Keratinocyte (primary cell): ENCODE results near the gene TPM3. TPM values are rescaled to one million over a fixed set of nuclear protein-coding genes. Genes with fewer than 3 reads are reported as not detected.

Source experiments
- DNase-seq: peaks from one replicate; pipeline ENCODE4 v3.0.0-alpha.2; 2011; ENCODE audit warnings: low read depth, missing footprints, low spot score
- FAIRE-seq: peaks from 2 replicates; lab custom pipeline; 2011; peaks lifted over from hg19 to GRCh38; lab: Jason Lieb, UNC
- H2AFZ ChIP-seq: 2 replicates; pipeline ENCODE4 v1.6.0; 2012; ENCODE audit warnings: low read length, control low read depth, inconsistent platforms; ENCODE audit not compliant: control insufficient read depth
- H3K27ac ChIP-seq: 2 replicates; pipeline ENCODE4 v1.5.1; 2011; ENCODE audit warnings: low read length; ENCODE audit not compliant: control insufficient read depth, insufficient read depth
- H3K27me3 ChIP-seq: 3 replicates; pipeline ENCODE4 v1.6.0; 2011; ENCODE audit warnings: low read length; ENCODE audit not compliant: control insufficient read depth, insufficient read depth; ENCODE audit errors: extremely low read depth
- H3K36me3 ChIP-seq, 2 experiments: 2 replicates in 1 of 2; 3 replicates in 1 of 2; pipeline ENCODE4 v1.5.1; 2011; ENCODE audit warnings: low read length in 2 of 2, mild to moderate bottlenecking in 1 of 2; ENCODE audit not compliant: control insufficient read depth in 2 of 2, insufficient read depth in 2 of 2; ENCODE audit errors: extremely low read depth in 1 of 2
- H3K4me1 ChIP-seq: 3 replicates; pipeline ENCODE4 v1.5.1; 2011; ENCODE audit warnings: low read length; ENCODE audit not compliant: control insufficient read depth, insufficient read depth; ENCODE audit errors: extremely low read depth
- H3K4me2 ChIP-seq: 3 replicates; pipeline ENCODE4 v1.6.0; 2011; ENCODE audit warnings: low read depth, low read length; ENCODE audit not compliant: control insufficient read depth, insufficient read depth; ENCODE audit errors: extremely low read depth
- H3K4me3 ChIP-seq, 3 experiments: fragments of 200-600 bp in 1 of 3; sonication (generic) in 1 of 3; 2 replicates in 2 of 3; 3 replicates in 1 of 3; pipeline ENCODE4 v1.5.1; 2011 to 2016; ENCODE audit warnings: low read length in 3 of 3, mild to moderate bottlenecking in 3 of 3, control low read depth in 2 of 3, inconsistent platforms in 1 of 3, low read depth in 1 of 3, mixed read lengths in 1 of 3, mixed run types in 1 of 3, moderate library complexity in 1 of 3; ENCODE audit not compliant: control insufficient read depth in 2 of 3, insufficient read depth in 2 of 3; ENCODE audit errors: extremely low read depth in 1 of 3
- H3K79me2 ChIP-seq: 2 replicates; pipeline ENCODE4 v1.6.0; 2012; ENCODE audit warnings: low read length; ENCODE audit not compliant: control insufficient read depth, insufficient read depth
- H3K9ac ChIP-seq: 3 replicates; pipeline ENCODE4 v1.6.0; 2011; ENCODE audit warnings: low read length; ENCODE audit not compliant: control insufficient read depth, insufficient read depth; ENCODE audit errors: extremely low read depth
- H3K9me1 ChIP-seq: 3 replicates; pipeline ENCODE4 v1.6.0; 2011; ENCODE audit warnings: low read length; ENCODE audit not compliant: control insufficient read depth, insufficient read depth; ENCODE audit errors: extremely low read depth
- H3K9me3 ChIP-seq: 2 replicates; pipeline ENCODE4 v1.5.1; 2012; ENCODE audit warnings: low read depth, low read length; ENCODE audit not compliant: control insufficient read depth
- H4K20me1 ChIP-seq: 3 replicates; pipeline ENCODE4 v1.6.0; 2011; ENCODE audit warnings: low read length; ENCODE audit not compliant: control insufficient read depth, insufficient read depth; ENCODE audit errors: extremely low read depth
- EZH2 ChIP-seq: IDR thresholded peaks from one replicate; pipeline ENCODE4 v1.6.1; 2012; ENCODE audit warnings: inconsistent platforms, mild to moderate bottlenecking, low read length, moderate library complexity
- dilution Hi-C: fragments of 300-500 bp; cut with MboI; formaldehyde crosslinking; loops from one replicate; pipeline ENCODE4 v1.7.0; 2020; ENCODE audit warnings: low sequenced_read_pairs; ENCODE audit not compliant: extremely low pct_ligation_motif_present
- polyA plus RNA-seq, 5 experiments: library from polyadenylated mRNA; depleted of rRNA in 3 of 5; stranded (reverse) in 3 of 5; stranded (forward) in 1 of 5; unstranded in 1 of 5; fragments of >200 nt; gene quantifications; 1 replicate in 1 of 5; 2 replicates in 3 of 5; 3 replicates in 1 of 5; pipeline versions ENCODE4 v1.2.1 to v1.2.3, GENCODE V29; 2011 to 2012; ENCODE audit warnings: missing spikeins in 2 of 5, low read depth in 1 of 5, low replicate concordance in 1 of 5
- TF ChIP-seq, protein P1 (sequence below), 3 experiments: IDR thresholded peaks in 1 of 3; conservative IDR thresholded peaks in 1 of 3; optimal IDR thresholded peaks in 1 of 3; 2 replicates in 2 of 3; 3 replicates in 1 of 3; pipeline versions ENCODE3 to v1.5.1; 2011; ENCODE audit warnings: low read length in 3 of 3, mild to moderate bottlenecking in 3 of 3, moderate library complexity in 2 of 3, control low read depth in 1 of 3, inconsistent platforms in 1 of 3; ENCODE audit not compliant: insufficient read depth in 2 of 3; ENCODE audit errors: extremely low read depth in 1 of 3

TPM3 gene
- polyA plus RNA-seq, 1 donor (not counting 4 experiments of a cell fraction or from before 2014, with no cell fraction given), result 585 TPM

DNA sequence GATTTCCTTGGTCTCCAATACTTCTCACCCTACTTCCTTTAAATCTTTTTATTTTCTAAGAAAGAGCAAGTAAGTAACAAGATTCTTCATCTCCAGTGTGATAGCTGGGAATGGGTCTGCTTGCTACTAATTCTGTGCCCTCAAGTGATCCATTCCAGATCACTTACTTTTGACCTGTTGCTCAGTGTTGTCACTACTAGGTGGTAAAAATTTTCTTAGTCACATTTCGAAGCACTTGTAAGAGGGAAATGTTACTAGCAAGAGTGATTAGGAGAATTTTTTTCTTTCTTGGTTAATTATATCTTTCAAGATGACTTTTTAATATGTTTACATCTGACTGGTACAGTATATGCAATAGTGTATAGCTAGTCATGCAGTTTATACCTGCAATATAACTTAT lies 31.0 kb upstream of the TPM3 start:
- dilution Hi-C loops, result no loop called here
- H3K27ac ChIP-seq, result no peak overlapping the region
- FAIRE-seq (no peak), DNase-seq (no peak)
- H2AFZ ChIP-seq, result no peak overlapping the region
- H3K27me3 ChIP-seq, result no peaks in the 10 kb centered on the region
- H3K79me2 ChIP-seq, result peaks cover 91% of the 10 kb centered on the region
- peaks cover 7% of the 10 kb centered on the region for H4K20me1 ChIP-seq
- peaks cover 3% of the 10 kb centered on the region for H3K9me1 ChIP-seq
- no peak for TF ChIP-seq EZH2
- peak overlapping the region in 1 of 3 experiments; percentile 2 for H3K4me3 ChIP-seq
- H3K4me1 ChIP-seq, result peaks cover 16% of the 10 kb centered on the region
- H3K9me3 ChIP-seq, result no peaks in the 10 kb centered on the region
- no peak overlapping the region for H3K9ac ChIP-seq
- H3K36me3 ChIP-seq, result peaks cover 7 to 35% of the 10 kb centered on the region in 2 experiments
- H3K4me2 ChIP-seq, result peak overlapping the region; percentile 24

DNA sequence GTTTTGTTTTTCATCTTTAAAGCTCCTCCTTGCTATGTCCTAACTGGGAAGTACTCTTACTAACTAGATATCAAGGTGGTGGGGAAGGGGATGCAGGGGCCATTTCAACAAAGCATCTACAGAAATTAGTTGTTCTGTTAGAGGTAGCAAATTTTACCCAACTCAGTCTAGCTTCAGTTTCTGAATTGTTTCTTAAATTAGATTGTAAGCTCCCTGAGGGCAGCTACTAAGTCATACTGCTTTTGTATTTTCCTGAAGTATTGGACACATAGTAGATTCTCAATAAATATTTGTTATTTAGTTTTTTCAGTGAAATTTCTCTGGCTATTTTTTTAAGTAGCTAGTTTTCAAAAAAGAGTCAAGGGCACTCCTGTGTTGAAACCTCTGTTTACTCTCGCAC lies 30.6 kb upstream of the TPM3 start:
- FAIRE-seq (no peak), DNase-seq (no peak)
- Histone ChIP-seq H4K20me1 (peaks cover 7% of the 10 kb centered on the region), H3K27me3 (no peaks in the 10 kb centered on the region), H3K4me3 (peak overlapping the region; percentile 91 to 99 (median 94)), H3K36me3 (peaks cover 7 to 33% of the 10 kb centered on the region in 2 experiments), H2AFZ (no peak overlapping the region), H3K9me3 (no peaks in the 10 kb centered on the region), H3K9ac (no peak overlapping the region), H3K4me2 (peak overlapping the region; percentile 75), H3K9me1 (peaks cover 3% of the 10 kb centered on the region), H3K79me2 (peaks cover 93% of the 10 kb centered on the region), H3K27ac (no peak overlapping the region), H3K4me1 (peaks cover 16% of the 10 kb centered on the region)
- TF ChIP-seq EZH2, result no peak
- TF ChIP-seq, protein P1, sequence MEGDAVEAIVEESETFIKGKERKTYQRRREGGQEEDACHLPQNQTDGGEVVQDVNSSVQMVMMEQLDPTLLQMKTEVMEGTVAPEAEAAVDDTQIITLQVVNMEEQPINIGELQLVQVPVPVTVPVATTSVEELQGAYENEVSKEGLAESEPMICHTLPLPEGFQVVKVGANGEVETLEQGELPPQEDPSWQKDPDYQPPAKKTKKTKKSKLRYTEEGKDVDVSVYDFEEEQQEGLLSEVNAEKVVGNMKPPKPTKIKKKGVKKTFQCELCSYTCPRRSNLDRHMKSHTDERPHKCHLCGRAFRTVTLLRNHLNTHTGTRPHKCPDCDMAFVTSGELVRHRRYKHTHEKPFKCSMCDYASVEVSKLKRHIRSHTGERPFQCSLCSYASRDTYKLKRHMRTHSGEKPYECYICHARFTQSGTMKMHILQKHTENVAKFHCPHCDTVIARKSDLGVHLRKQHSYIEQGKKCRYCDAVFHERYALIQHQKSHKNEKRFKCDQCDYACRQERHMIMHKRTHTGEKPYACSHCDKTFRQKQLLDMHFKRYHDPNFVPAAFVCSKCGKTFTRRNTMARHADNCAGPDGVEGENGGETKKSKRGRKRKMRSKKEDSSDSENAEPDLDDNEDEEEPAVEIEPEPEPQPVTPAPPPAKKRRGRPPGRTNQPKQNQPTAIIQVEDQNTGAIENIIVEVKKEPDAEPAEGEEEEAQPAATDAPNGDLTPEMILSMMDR (optimal IDR thresholded peaks at IDR 0.05 in 1 of 3, IDR thresholded peaks at IDR 0.05 in 1 of 3, conservative IDR thresholded peaks at IDR 0.05 in 1 of 3; ENCODE audit: extremely low read depth in 1 of 3, insufficient read depth in 2 of 3, low read length in 3 of 3), result no peak
- dilution Hi-C loops, result no loop called here
